Astrocyte (in vitro differentiated cells and primary cell): ENCODE measurements around the gene NTSR1. TPM values are rescaled to one million over a fixed set of nuclear protein-coding genes. Genes with fewer than 3 reads are reported as not detected.

Source experiments
- DNase-seq: peaks from one replicate; pipeline ENCODE4 v3.0.0-alpha.2; 2010; ENCODE audit warnings: low read depth
- FAIRE-seq: peaks from 2 replicates; lab custom pipeline; 2011; peaks lifted over from hg19 to GRCh38; lab: Jason Lieb, UNC
- H2AFZ ChIP-seq: 2 replicates; pipeline ENCODE4 v1.6.0; 2012; ENCODE audit warnings: low read depth, low read length, inconsistent platforms
- H3K27ac ChIP-seq: 2 replicates; pipeline ENCODE4 v1.5.1; 2011; ENCODE audit warnings: low read depth, low read length, inconsistent platforms
- H3K27me3 ChIP-seq: 2 replicates; pipeline ENCODE4 v1.6.0; 2011; ENCODE audit warnings: low read length, inconsistent platforms; ENCODE audit not compliant: insufficient read depth
- H3K36me3 ChIP-seq: 2 replicates; pipeline ENCODE4 v1.5.1; 2011; ENCODE audit warnings: low read length, inconsistent platforms; ENCODE audit not compliant: insufficient read depth
- H3K4me1 ChIP-seq: 2 replicates; pipeline ENCODE4 v1.5.1; 2011; ENCODE audit warnings: low read length, inconsistent platforms; ENCODE audit not compliant: insufficient read depth
- H3K4me2 ChIP-seq: 2 replicates; pipeline ENCODE4 v1.6.0; 2012; ENCODE audit warnings: low read length, inconsistent platforms
- H3K4me3 ChIP-seq: 2 replicates; pipeline ENCODE4 v1.5.1; 2011; ENCODE audit warnings: low read depth, mild to moderate bottlenecking, low read length, inconsistent platforms; ENCODE audit not compliant: insufficient read depth
- H3K79me2 ChIP-seq: 2 replicates; pipeline ENCODE4 v1.6.0; 2012; ENCODE audit warnings: mild to moderate bottlenecking, low read length, inconsistent platforms; ENCODE audit not compliant: insufficient read depth
- H3K9ac ChIP-seq: 2 replicates; pipeline ENCODE4 v1.6.0; 2012; ENCODE audit warnings: mild to moderate bottlenecking, low read length, inconsistent platforms
- H3K9me3 ChIP-seq: 2 replicates; pipeline ENCODE4 v1.5.1; 2012; ENCODE audit warnings: low read depth, mild to moderate bottlenecking, low read length, inconsistent platforms; ENCODE audit not compliant: insufficient read depth
- H4K20me1 ChIP-seq: 2 replicates; pipeline ENCODE4 v1.6.0; 2012; ENCODE audit warnings: low read length, inconsistent platforms; ENCODE audit not compliant: insufficient read depth
- H3K27ac Mint-ChIP-seq: one replicate; pipeline ENCODE4 v1.8.0; 2021; ENCODE audit warnings: mild to moderate bottlenecking, mixed read lengths; ENCODE audit not compliant: unreplicated experiment
- H3K27me3 Mint-ChIP-seq: one replicate; pipeline ENCODE4 v1.8.0; 2021; ENCODE audit warnings: low read depth, mixed read lengths; ENCODE audit not compliant: unreplicated experiment
- H3K36me3 Mint-ChIP-seq: one replicate; pipeline ENCODE4 v1.8.0; 2021; ENCODE audit warnings: low read depth, mixed read lengths; ENCODE audit not compliant: unreplicated experiment
- H3K4me1 Mint-ChIP-seq: one replicate; pipeline ENCODE4 v1.8.0; 2021; ENCODE audit warnings: low read depth, mixed read lengths; ENCODE audit not compliant: unreplicated experiment
- H3K4me3 Mint-ChIP-seq: one replicate; pipeline ENCODE4 v1.8.0; 2021; ENCODE audit warnings: mild to moderate bottlenecking, moderate library complexity, mixed read lengths; ENCODE audit not compliant: unreplicated experiment
- H3K9me3 Mint-ChIP-seq: one replicate; pipeline ENCODE4 v1.8.0; 2021; ENCODE audit warnings: mild to moderate bottlenecking, mixed read lengths; ENCODE audit not compliant: unreplicated experiment
- CTCF ChIP-seq: IDR thresholded peaks from 2 replicates; pipeline ENCODE4 v1.5.1; 2011; ENCODE audit warnings: low read depth, mild to moderate bottlenecking, inconsistent platforms, low read length, moderate library complexity; ENCODE audit not compliant: insufficient read depth
- EZH2 ChIP-seq: IDR thresholded peaks from 2 replicates; pipeline ENCODE4 v1.6.1; 2012; ENCODE audit warnings: mild to moderate bottlenecking, low read length, inconsistent platforms; ENCODE audit not compliant: insufficient read depth
- total RNA-seq: library from RNA; stranded (reverse); gene quantifications from 2 replicates; pipeline ENCODE4 v1.2.1, GENCODE V29; 2021

The NTSR1 gene
- total RNA-seq, 1 donor from 2014 or later = 0.16 TPM

GRCh38 chr20:62741191-62741691 lies 32.6 kb downstream of the NTSR1 start:
- no peak overlapping the region for H3K27ac Mint-ChIP-seq
- no peak for DNase-seq
- H3K4me1 Mint-ChIP-seq = peaks cover 32% of the 10 kb centered on the region
- no peak overlapping the region for H3K4me3 Mint-ChIP-seq
- Histone ChIP-seq H4K20me1 (no peaks in the 10 kb centered on the region), H3K27me3 (no peaks in the 10 kb centered on the region), H3K4me3 (peak overlapping the region; percentile 21), H3K36me3 (no peaks in the 10 kb centered on the region), H3K4me1 (peaks cover 38% of the 10 kb centered on the region), H3K9ac (peak overlapping the region; percentile 36), H3K4me2 (peak overlapping the region; percentile 83), H3K27ac (peak overlapping the region; percentile 57), H3K79me2 (no peaks in the 10 kb centered on the region), H3K9me3 (no peaks in the 10 kb centered on the region), H2AFZ (no peak overlapping the region)
- no peak for FAIRE-seq
- TF ChIP-seq CTCF (no peak), EZH2 (no peak)
- H3K36me3 Mint-ChIP-seq = peaks cover 2% of the 10 kb centered on the region
- H3K9me3 Mint-ChIP-seq = peaks cover 2% of the 10 kb centered on the region
- H3K27me3 Mint-ChIP-seq = peaks cover 33% of the 10 kb centered on the region

DNA sequence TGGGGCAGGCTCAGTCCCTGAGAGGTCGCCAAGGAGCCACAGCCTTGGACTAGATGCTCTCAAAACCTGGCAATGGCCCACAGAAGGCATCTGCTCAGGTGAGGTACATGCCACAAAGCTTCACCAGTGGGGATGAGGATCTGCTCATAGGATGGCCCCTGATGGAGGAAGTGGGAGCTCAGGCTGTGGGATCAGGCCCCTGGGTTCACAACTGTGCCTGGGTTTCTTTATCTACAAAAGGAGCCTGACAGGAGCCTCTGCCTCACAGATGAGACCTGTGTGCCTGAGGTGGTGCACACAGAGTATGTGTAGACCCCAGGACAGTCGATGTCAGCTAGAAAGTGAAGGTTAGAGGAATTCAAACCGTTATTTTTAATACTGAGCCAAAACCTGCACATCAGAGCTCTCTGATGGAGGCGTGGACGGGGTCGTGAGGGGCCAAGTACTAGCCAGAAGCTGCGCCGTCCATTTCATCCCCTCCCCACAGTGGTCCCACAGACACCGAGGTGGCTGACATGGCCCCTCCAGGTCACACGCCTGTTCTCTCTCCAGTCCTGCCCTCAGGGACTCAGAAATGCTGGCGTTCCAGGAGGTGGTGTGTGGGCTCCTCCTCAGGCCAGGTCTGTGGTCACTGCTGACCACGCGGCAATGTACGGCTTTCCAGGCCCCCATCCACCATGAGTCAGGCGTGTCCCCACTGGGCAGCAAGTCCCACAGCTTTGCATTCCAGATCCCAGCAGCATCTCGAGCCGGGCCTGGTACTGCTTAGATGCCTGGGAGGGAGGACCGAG lies 33.3 kb downstream of the NTSR1 start:
- DNase-seq (no peak), FAIRE-seq (no peak)
- H3K27me3 Mint-ChIP-seq = peaks cover 36% of the 10 kb centered on the region
- H3K9me3 ChIP-seq = no peaks in the 10 kb centered on the region
- peaks cover 2% of the 10 kb centered on the region for H3K27me3 ChIP-seq
- peaks cover 28% of the 10 kb centered on the region for H3K4me1 Mint-ChIP-seq
- H3K36me3 ChIP-seq = no peaks in the 10 kb centered on the region
- H3K79me2 ChIP-seq = no peaks in the 10 kb centered on the region
- peaks cover 35% of the 10 kb centered on the region for H3K4me1 ChIP-seq
- H3K36me3 Mint-ChIP-seq = peaks cover 2% of the 10 kb centered on the region
- TF ChIP-seq CTCF (no peak), EZH2 (no peak)
- H3K4me3 ChIP-seq = no peak overlapping the region
- H4K20me1 ChIP-seq = no peaks in the 10 kb centered on the region
- H3K4me2 ChIP-seq = peak overlapping the region; percentile 83
- no peak overlapping the region for H3K27ac ChIP-seq
- H3K9me3 Mint-ChIP-seq = peaks cover 2% of the 10 kb centered on the region
- H3K27ac Mint-ChIP-seq = no peak overlapping the region
- H2AFZ ChIP-seq = no peak overlapping the region
- no peak overlapping the region for H3K9ac ChIP-seq
- no peak overlapping the region for H3K4me3 Mint-ChIP-seq

DNA sequence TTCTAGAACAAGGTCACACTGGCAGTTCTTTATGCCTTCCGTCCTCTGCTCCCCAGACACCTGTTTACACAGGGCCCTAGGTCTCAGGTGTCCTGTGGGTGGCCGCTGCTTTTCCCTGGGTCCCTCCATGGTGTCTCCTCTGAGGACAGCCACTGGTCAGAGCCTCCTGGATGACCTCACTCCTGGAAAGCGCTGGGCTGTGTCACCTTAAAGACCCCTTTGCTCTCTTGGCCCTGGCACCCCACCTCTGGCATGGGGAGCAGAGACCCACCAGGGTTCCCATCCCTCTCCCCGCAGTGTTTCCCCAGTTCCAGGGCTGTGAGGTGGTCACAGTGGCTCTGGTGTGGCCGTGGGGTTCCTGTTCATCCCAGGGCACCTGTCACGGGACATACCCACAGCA lies 33.9 kb downstream of the NTSR1 start:
- no peak overlapping the region for H2AFZ ChIP-seq
- H3K27ac Mint-ChIP-seq = no peak overlapping the region
- no peaks in the 10 kb centered on the region for H4K20me1 ChIP-seq
- H3K27me3 Mint-ChIP-seq = peaks cover 32% of the 10 kb centered on the region
- TF ChIP-seq CTCF = no peak
- TF ChIP-seq EZH2 = no peak
- no peak for FAIRE-seq
- no peak overlapping the region for H3K9ac ChIP-seq
- no peaks in the 10 kb centered on the region for H3K9me3 ChIP-seq
- no peaks in the 10 kb centered on the region for H3K36me3 ChIP-seq
- DNase-seq = no peak
- H3K79me2 ChIP-seq = no peaks in the 10 kb centered on the region
- H3K36me3 Mint-ChIP-seq = peaks cover 2% of the 10 kb centered on the region
- H3K4me2 ChIP-seq = no peak overlapping the region
- H3K27ac ChIP-seq = no peak overlapping the region
- peaks cover 5% of the 10 kb centered on the region for H3K27me3 ChIP-seq
- peaks cover 26% of the 10 kb centered on the region for H3K4me1 Mint-ChIP-seq
- no peak overlapping the region for H3K4me3 Mint-ChIP-seq
- peaks cover 2% of the 10 kb centered on the region for H3K9me3 Mint-ChIP-seq
- H3K4me1 ChIP-seq = peaks cover 34% of the 10 kb centered on the region
- H3K4me3 ChIP-seq = no peak overlapping the region
